Thyroid gland (tissue), 4 donors: Measurements from ENCODE around the gene RALGDS.

Experiments used
- CTCF ChIP-seq, 6 experiments: fragments of 200-600 bp in 3 of 6; fragments of 450-650 bp in 3 of 6; sonication (generic) in 3 of 6; IDR thresholded peaks; one replicate each; pipeline ENCODE4 v1.5.1; 2016 to 2019; ENCODE audit warnings: antibody characterized with exemption in 6 of 6, mild to moderate bottlenecking in 2 of 6, inconsistent platforms in 1 of 6, moderate library complexity in 1 of 6
- POLR2A ChIP-seq, 2 donors: fragments of 450-650 bp; IDR thresholded peaks; one replicate each; pipeline ENCODE4 v1.6.1; 2017; ENCODE audit warnings: antibody characterized with exemption in 2 of 2, mild to moderate bottlenecking in 2 of 2, moderate library complexity in 1 of 2

GRCh38 chr9:133164191-133164590 lies 43.2 kb upstream of the RALGDS start:
- TF ChIP-seq CTCF (IDR thresholded peaks at IDR 0.05) (no peak), POLR2A (IDR thresholded peaks at IDR 0.05) (no peak)
